Testis (tissue), 3 donors: ENCODE data around the gene CMTM8. TPM values are rescaled to one million over a fixed set of nuclear protein-coding genes. Genes with fewer than 3 reads are reported as not detected.

Source experiments
- DNase-seq: peaks from one replicate; pipeline ENCODE4 v3.0.0-alpha.2; 2019
- H3K27ac ChIP-seq, 2 donors: fragments of 200-600 bp; sonication (generic); one replicate each; pipeline ENCODE4 v1.5.1; 2019
- H3K27me3 ChIP-seq: fragments of 200-600 bp; sonication (generic); one replicate; pipeline ENCODE4 v1.5.1; 2019
- H3K36me3 ChIP-seq: fragments of 200-600 bp; sonication (generic); one replicate; pipeline ENCODE4 v1.5.1; 2017; ENCODE audit warnings: low read depth; ENCODE audit errors: missing control alignments
- H3K4me1 ChIP-seq: fragments of 200-600 bp; sonication (generic); one replicate; pipeline ENCODE4 v1.5.1; 2019
- H3K4me3 ChIP-seq, 2 donors: fragments of 200-600 bp; sonication (generic); one replicate each; pipeline ENCODE4 v1.5.1; 2017 to 2019
- H3K9me3 ChIP-seq: fragments of 200-600 bp; sonication (generic); one replicate; pipeline ENCODE4 v1.5.1; 2017
- CTCF ChIP-seq, 3 experiments: fragments of 450-650 bp in 2 of 3; fragments of 200-600 bp in 1 of 3; sonication (generic) in 1 of 3; IDR thresholded peaks; one replicate each; pipeline ENCODE4 v1.5.1; 2016 to 2019; ENCODE audit warnings: antibody characterized with exemption in 3 of 3, mild to moderate bottlenecking in 2 of 3, moderate library complexity in 1 of 3
- POLR2A ChIP-seq: fragments of 450-650 bp; IDR thresholded peaks from one replicate; pipeline ENCODE4 v1.6.1; 2017; ENCODE audit warnings: antibody characterized with exemption, mild to moderate bottlenecking, moderate library complexity
- WGBS, 2 donors: methylation state at CpG; one replicate each; pipeline ENCODE4 v1.1.5; 2018; 5-methylcytosine and 5-hydroxymethylcytosine counted together
- intact Hi-C: fragments of 100-400 bp; cut with DNase I; formaldehyde crosslinking; loops from one replicate; pipeline ENCODE4 v1.15.1; 2023; ENCODE audit warnings: low total_unique reads
- polyA plus RNA-seq: library from polyadenylated mRNA; stranded (reverse); fragments of 350-450 nt; fragmentation: Illumina TruSeq; extraction: RNeasy Lipid Tissue Mini Kit (QIAGEN cat#74804); gene quantifications from one replicate; pipeline ENCODE4 v1.2.3, GENCODE V29; 2014; ENCODE audit warnings: low read depth, low replicate concordance; ENCODE audit not compliant: insufficient read depth
- total RNA-seq, 2 donors: library from RNA; depleted of rRNA; stranded (reverse); fragments of >200 nt; gene quantifications; one replicate each; pipeline ENCODE4 v1.2.3, GENCODE V29; 2016

The CMTM8 gene
- total and polyA plus RNA-seq, 3 donors from 2014 or later = 1.8 to 6.8 (median 2.5) TPM

- Histone ChIP-seq H3K36me3 (no peaks in the 10 kb centered on the region), H3K9me3 (no peaks in the 10 kb centered on the region), H3K27me3 (no peaks in the 10 kb centered on the region), H3K4me1 (peaks cover 8% of the 10 kb centered on the region), H3K27ac (peak overlapping the region; percentile 70 to 86), H3K4me3 (peak overlapping the region; percentile 41 to 65)
- DNase-seq = peak; percentile 87
- TF ChIP-seq CTCF (IDR thresholded peaks at IDR 0.05) (peak in 1 of 3 experiments; percentile 5), POLR2A (no peak)
- WGBS, 2 donors = 2% methylated on average over 12 to 35 of the region's 41 CpGs
- intact Hi-C loops = no loop called here
Observed at GRCh38 chr3:32401556-32402081, 163.1 kb downstream of the CMTM8 start.

GRCh38 chr3:32403663-32404062 is 165.2 kb downstream of the CMTM8 start:
- Histone ChIP-seq H3K27me3 (no peaks in the 10 kb centered on the region), H3K4me1 (peaks cover 14% of the 10 kb centered on the region), H3K27ac (peak overlapping the region in 1 of 2 donors; percentile 10), H3K9me3 (no peaks in the 10 kb centered on the region), H3K4me3 (no peak overlapping the region), H3K36me3 (no peaks in the 10 kb centered on the region)
- intact Hi-C loops = no loop called here
- 78 to 81% methylated on average over 3 of the region's 3 CpGs for WGBS, 2 donors
- no peak for DNase-seq
- TF ChIP-seq POLR2A (no peak), CTCF (IDR thresholded peaks at IDR 0.05) (no peak)

- Histone ChIP-seq H3K4me1 (peaks cover 16% of the 10 kb centered on the region), H3K27ac (no peak overlapping the region), H3K36me3 (no peaks in the 10 kb centered on the region), H3K4me3 (no peak overlapping the region), H3K27me3 (no peaks in the 10 kb centered on the region), H3K9me3 (no peaks in the 10 kb centered on the region)
- no peak for DNase-seq
- TF ChIP-seq CTCF (IDR thresholded peaks at IDR 0.05) (no peak), POLR2A (no peak)
- 83 to 92% methylated on average over 1 of the region's 1 CpG for WGBS, 2 donors
- intact Hi-C loops = no loop called here
Observed at GRCh38 chr3:32404714-32405113, 166.2 kb downstream of the CMTM8 start.

GRCh38 chr3:32405155-32405554 is 166.7 kb downstream of the CMTM8 start:
- H3K4me1 ChIP-seq = peaks cover 16% of the 10 kb centered on the region
- H3K4me3 ChIP-seq = no peak overlapping the region
- no peaks in the 10 kb centered on the region for H3K27me3 ChIP-seq
- no peak for DNase-seq
- no peaks in the 10 kb centered on the region for H3K36me3 ChIP-seq
- TF ChIP-seq POLR2A (no peak), CTCF (IDR thresholded peaks at IDR 0.05) (no peak)
- WGBS, 2 donors = 43 to 56% methylated on average over 2 of the region's 2 CpGs
- no peak overlapping the region for H3K27ac ChIP-seq
- intact Hi-C loops = no loop called here
- no peaks in the 10 kb centered on the region for H3K9me3 ChIP-seq

- Histone ChIP-seq H3K36me3 (no peaks in the 10 kb centered on the region), H3K4me1 (peaks cover 14% of the 10 kb centered on the region), H3K27ac (no peak overlapping the region), H3K27me3 (no peaks in the 10 kb centered on the region), H3K4me3 (no peak overlapping the region), H3K9me3 (no peaks in the 10 kb centered on the region)
- no peak for DNase-seq
- intact Hi-C loops = no loop called here
- WGBS, 2 donors = 72 to 84% methylated on average over 7 of the region's 7 CpGs
- no peak for TF ChIP-seq CTCF (IDR thresholded peaks at IDR 0.05)
- TF ChIP-seq POLR2A = no peak
Observed at GRCh38 chr3:32405711-32406323, 167.3 kb downstream of the CMTM8 start.
